Superior temporal gyrus (tissue), 1 donor: Measurements from ENCODE around the gene FOLH1.
"Not testable (repeated sequence)": the region's sequence is repeated elsewhere in the genome, so short reads cannot be mapped to it uniquely, and the experiment has no call there.

ENCODE experiments used
- DNase-seq: peaks from one replicate; pipeline ENCODE4 v3.0.0-alpha.2; 2016; ENCODE audit errors: extremely low spot score

FOLH1 gene

GRCh38 chr11:49208006-49208721 is at the start of gene FOLH1:
FOLH1 (minus strand) TSS chr11:49208602; CDS start chr11:49208409, 193 bp downstream.
- DNase-seq, result peak; percentile 75

GRCh38 chr11:49255148-49255547 is 46.7 kb upstream of the FOLH1 start:
- DNase-seq, result not testable (repeated sequence)

GRCh38 chr11:49251212-49251611 is 42.8 kb upstream of the FOLH1 start:
- not testable (repeated sequence) for DNase-seq

- not testable (repeated sequence) for DNase-seq
Measured at GRCh38 chr11:49250398-49251115, 42.2 kb upstream of the FOLH1 start.

- DNase-seq, result not testable (repeated sequence)
Measured at GRCh38 chr11:49249363-49249762, 41.0 kb upstream of the FOLH1 start.

GRCh38 chr11:49233685-49234084 is 25.3 kb upstream of the FOLH1 start:
- not testable (repeated sequence) for DNase-seq

- not testable (repeated sequence) for DNase-seq
Measured at GRCh38 chr11:49233019-49233418, 24.6 kb upstream of the FOLH1 start.

- not testable (repeated sequence) for DNase-seq
Measured at GRCh38 chr11:49231725-49232124, 23.3 kb upstream of the FOLH1 start.

- not testable (repeated sequence) for DNase-seq
Measured at GRCh38 chr11:49230534-49230933, 22.1 kb upstream of the FOLH1 start.

- DNase-seq, result not testable (repeated sequence)
Measured at GRCh38 chr11:49230001-49230400, 21.6 kb upstream of the FOLH1 start.

GRCh38 chr11:49229136-49229535 is 20.7 kb upstream of the FOLH1 start:
- DNase-seq, result peak; percentile 55

GRCh38 chr11:49225255-49225785 is 16.9 kb upstream of the FOLH1 start:
- DNase-seq, result not testable (repeated sequence)

- DNase-seq, result no peak
Measured at GRCh38 chr11:49221112-49221511, 12.7 kb upstream of the FOLH1 start.

- peak; percentile 82 for DNase-seq
Measured at GRCh38 chr11:49213026-49213560, 4.7 kb upstream of the FOLH1 start.

GRCh38 chr11:49206999-49207398 is 1.4 kb downstream of the FOLH1 start:
- peak; percentile 75 for DNase-seq

- peak; percentile 69 for DNase-seq
Measured at GRCh38 chr11:49202287-49202976, 6.0 kb downstream of the FOLH1 start.

GRCh38 chr11:49196775-49197174 is 11.6 kb downstream of the FOLH1 start:
- DNase-seq, result not testable (repeated sequence)

GRCh38 chr11:49196002-49196401 is 12.4 kb downstream of the FOLH1 start:
- not testable (repeated sequence) for DNase-seq

- peak; percentile 89 for DNase-seq
Measured at GRCh38 chr11:49190287-49190686, 18.1 kb downstream of the FOLH1 start.

GRCh38 chr11:49186225-49186624 is 22.2 kb downstream of the FOLH1 start:
- DNase-seq, result not testable (repeated sequence)

GRCh38 chr11:49185597-49185996 is 22.8 kb downstream of the FOLH1 start:
- not testable (repeated sequence) for DNase-seq

- DNase-seq, result peak; percentile 65
Measured at GRCh38 chr11:49184756-49185155, 23.6 kb downstream of the FOLH1 start.
